PFSK-1 (cell line): ENCODE results near the gene SLC9A5.

Experiments used
- FOXP2 ChIP-seq: optimal IDR thresholded peaks from 2 replicates; pipeline ENCODE3; 2011; ENCODE audit warnings: borderline replicate concordance, control low read depth, inconsistent platforms; ENCODE audit not compliant: insufficient read depth; ENCODE audit errors: extremely low read length, extremely low read depth
- POLR2AphosphoS5 ChIP-seq: IDR thresholded peaks from 2 replicates; pipeline ENCODE4 v1.6.1; 2012; ENCODE audit warnings: low read depth, mild to moderate bottlenecking, control low read depth, low read length, moderate library complexity
- SIN3A ChIP-seq: IDR thresholded peaks from 2 replicates; pipeline ENCODE4 v1.6.1; 2012; ENCODE audit warnings: mild to moderate bottlenecking, low read length, moderate library complexity, borderline replicate concordance; ENCODE audit not compliant: insufficient read depth
- TAF1 ChIP-seq: IDR thresholded peaks from 2 replicates; pipeline ENCODE4 v1.6.1; 2012; ENCODE audit warnings: low read length, control low read depth, borderline replicate concordance; ENCODE audit not compliant: insufficient read depth
- TF ChIP-seq, protein P1 (sequence below), 2 experiments: IDR thresholded peaks; 2 replicates each; pipeline versions ENCODE4 v1.6.1 to v1.8.0; 2011 to 2012; ENCODE audit warnings: low read depth in 2 of 2, low read length in 2 of 2, control low read depth in 1 of 2, inconsistent platforms in 1 of 2, mild to moderate bottlenecking in 1 of 2, moderate library complexity in 1 of 2; ENCODE audit not compliant: insufficient read depth in 1 of 2

The SLC9A5 gene

DNA sequence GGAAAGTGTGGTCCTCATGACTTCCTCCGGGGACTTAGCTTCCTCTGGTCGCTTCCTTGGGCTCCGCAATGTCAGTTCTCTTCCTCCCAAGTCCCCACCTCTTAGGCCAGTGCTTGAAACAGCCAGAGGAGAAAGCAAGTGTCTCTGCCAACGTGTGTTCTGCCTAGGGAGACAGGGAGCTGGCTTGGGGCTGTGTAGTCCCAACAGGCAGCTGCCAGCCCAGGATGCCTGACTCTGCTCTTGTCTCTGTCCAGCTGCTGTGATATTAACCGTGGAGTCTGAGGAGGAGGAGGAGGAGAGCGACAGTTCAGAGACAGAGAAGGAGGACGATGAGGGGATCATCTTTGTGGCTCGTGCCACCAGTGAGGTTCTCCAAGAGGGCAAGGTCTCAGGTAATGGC lies 17.1 kb downstream of the SLC9A5 start:
- no peak for TF ChIP-seq POLR2AphosphoS5
- TF ChIP-seq, protein P1, sequence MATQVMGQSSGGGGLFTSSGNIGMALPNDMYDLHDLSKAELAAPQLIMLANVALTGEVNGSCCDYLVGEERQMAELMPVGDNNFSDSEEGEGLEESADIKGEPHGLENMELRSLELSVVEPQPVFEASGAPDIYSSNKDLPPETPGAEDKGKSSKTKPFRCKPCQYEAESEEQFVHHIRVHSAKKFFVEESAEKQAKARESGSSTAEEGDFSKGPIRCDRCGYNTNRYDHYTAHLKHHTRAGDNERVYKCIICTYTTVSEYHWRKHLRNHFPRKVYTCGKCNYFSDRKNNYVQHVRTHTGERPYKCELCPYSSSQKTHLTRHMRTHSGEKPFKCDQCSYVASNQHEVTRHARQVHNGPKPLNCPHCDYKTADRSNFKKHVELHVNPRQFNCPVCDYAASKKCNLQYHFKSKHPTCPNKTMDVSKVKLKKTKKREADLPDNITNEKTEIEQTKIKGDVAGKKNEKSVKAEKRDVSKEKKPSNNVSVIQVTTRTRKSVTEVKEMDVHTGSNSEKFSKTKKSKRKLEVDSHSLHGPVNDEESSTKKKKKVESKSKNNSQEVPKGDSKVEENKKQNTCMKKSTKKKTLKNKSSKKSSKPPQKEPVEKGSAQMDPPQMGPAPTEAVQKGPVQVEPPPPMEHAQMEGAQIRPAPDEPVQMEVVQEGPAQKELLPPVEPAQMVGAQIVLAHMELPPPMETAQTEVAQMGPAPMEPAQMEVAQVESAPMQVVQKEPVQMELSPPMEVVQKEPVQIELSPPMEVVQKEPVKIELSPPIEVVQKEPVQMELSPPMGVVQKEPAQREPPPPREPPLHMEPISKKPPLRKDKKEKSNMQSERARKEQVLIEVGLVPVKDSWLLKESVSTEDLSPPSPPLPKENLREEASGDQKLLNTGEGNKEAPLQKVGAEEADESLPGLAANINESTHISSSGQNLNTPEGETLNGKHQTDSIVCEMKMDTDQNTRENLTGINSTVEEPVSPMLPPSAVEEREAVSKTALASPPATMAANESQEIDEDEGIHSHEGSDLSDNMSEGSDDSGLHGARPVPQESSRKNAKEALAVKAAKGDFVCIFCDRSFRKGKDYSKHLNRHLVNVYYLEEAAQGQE (IDR thresholded peaks at IDR 0.05; ENCODE audit: insufficient read depth in 1 of 2, low read depth in 2 of 2, low read length in 2 of 2) = no peak
- no peak for TF ChIP-seq FOXP2
- TF ChIP-seq TAF1 = no peak
- no peak for TF ChIP-seq SIN3A

DNA sequence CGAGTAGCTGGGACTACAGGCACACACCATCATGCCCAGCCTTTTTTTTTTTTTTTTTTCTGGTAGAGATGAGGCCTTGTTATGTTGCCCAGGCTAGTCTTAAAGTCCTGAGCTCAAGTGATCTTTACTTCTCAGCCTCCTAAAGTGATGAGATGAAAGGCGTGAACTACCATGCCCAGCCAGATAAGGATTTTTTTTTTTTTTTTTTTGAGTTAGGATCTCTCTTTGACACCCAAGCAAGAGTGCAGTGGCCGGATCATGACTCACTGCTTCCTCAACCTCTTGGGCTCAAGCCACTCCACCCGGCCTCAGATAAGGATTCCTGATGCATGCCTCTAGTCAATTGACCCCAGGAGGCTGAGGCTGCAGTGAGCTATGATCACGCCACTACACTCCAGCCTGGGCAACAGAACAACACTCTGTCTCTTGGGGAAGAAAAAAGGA lies 19.4 kb downstream of the SLC9A5 start:
- no peak for TF ChIP-seq POLR2AphosphoS5
- no peak for TF ChIP-seq FOXP2
- TF ChIP-seq SIN3A = no peak
- TF ChIP-seq, protein P1 (IDR thresholded peaks at IDR 0.05; ENCODE audit: insufficient read depth in 1 of 2, low read depth in 2 of 2, low read length in 2 of 2) = no peak

DNA sequence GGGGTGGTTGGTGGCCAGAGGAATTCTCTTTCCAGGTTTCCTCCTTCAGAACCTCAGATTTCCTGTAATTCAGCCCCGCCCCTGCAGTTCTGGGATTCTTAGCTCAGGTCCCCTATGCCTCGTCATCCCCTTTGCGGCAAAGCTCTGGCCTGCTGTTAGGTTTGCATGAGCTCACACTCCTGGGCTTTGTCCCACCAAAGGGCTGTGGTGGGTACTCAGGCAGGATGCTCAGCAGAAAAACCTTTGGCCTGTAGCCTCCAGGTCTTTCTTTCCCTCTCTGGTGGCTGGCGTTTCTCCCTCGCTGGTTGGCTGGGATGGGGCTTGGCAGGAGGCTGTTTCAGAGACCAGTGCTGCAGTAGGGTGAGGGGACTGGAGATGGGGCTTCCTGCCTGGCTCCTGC lies 21.0 kb downstream of the SLC9A5 start:
- TF ChIP-seq TAF1 = no peak
- no peak for TF ChIP-seq SIN3A
- TF ChIP-seq FOXP2 = no peak
- no peak for TF ChIP-seq POLR2AphosphoS5
- TF ChIP-seq, protein P1 (IDR thresholded peaks at IDR 0.05; ENCODE audit: insufficient read depth in 1 of 2, low read depth in 2 of 2, low read length in 2 of 2) = no peak

DNA sequence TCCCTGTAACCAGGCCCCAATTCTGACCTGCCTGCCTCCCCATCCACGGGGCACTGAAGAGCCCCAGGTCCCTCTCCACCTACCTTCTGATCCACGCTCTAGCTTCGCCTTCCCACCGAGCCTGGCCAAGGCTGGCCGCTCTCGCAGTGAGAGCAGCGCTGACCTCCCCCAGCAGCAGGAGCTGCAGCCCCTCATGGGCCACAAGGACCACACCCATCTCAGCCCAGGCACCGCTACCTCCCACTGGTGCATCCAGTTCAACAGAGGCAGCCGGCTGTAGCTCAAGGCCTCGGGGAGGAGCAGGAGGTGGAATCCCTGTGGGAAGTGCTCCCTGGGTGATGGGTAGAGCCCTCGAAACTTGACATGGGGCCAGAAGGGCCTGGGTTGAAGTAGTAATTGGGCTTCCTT lies 22.2 kb downstream of the SLC9A5 start:
- TF ChIP-seq, protein P1 (IDR thresholded peaks at IDR 0.05; ENCODE audit: insufficient read depth in 1 of 2, low read depth in 2 of 2, low read length in 2 of 2) = no peak
- no peak for TF ChIP-seq TAF1
- no peak for TF ChIP-seq POLR2AphosphoS5
- TF ChIP-seq SIN3A = no peak
- TF ChIP-seq FOXP2 = no peak

DNA sequence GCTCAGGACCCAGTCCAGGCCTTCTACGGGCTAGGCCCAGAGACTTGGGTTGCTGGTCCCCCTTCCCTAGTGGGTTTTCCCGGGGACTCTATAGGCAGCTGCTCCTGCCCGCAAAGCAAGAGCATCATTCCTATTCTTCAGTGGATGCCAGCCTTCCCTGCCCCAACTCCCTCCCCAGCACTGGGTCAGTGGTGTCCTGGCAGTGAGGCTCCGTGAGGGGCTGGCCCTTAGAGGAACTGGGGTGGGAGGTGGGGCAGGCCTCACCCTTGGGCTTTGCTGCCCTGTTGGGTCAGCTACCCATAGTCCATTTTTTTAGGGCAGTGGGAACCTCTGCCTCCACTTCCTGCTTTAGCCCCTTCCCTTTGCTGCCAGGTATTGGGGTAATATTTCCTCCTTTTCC lies 22.7 kb downstream of the SLC9A5 start:
- TF ChIP-seq FOXP2 (no peak), TAF1 (no peak), POLR2AphosphoS5 (no peak)
